HG03460 (cell line): ENCODE measurements around the gene GLDN.

Experiments used
- ATAC-seq: cut with Tn5 transposase; IDR thresholded peaks from one replicate; pipeline ENCODE4 v1.9.1; 2021; ENCODE audit not compliant: unreplicated experiment

Gene GLDN

DNA sequence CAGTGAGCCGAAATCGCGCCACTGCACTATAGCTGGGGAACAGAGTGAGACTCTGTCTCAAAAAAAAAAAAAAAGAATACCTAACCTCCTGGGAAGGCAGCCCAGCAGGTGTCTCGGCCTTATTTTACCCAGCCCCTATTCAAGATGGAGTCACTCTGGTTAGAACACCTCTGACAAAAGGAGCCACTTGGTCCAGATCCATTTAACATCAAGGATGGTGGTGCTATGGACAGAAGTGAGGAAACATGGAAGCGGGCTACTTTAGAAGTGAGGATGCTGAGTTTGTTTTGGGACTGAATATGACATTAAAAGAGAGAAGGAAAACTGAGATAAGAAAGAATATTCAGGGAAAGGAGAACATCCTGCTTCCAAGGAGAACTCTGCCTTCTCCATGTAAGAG lies 14.7 kb downstream of the GLDN start:
- no peak for ATAC-seq

DNA sequence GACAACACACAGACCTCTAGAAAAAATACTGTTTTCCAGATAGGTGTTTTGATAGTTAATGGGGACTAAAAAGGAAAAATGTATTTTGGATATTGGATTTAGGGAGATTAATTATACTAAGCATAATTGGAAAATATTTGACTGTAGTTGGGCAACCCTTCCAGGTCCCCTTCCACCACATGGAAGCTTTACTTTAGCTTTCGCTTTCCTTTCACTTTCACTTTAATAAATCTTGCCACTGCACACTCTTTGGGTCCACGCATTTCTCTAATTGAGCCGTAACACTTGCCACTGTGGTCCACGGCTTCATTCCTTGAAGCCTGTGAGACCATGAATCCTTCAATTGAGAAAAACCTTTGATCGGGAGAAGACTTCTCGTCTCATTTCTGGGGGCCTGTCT lies 15.5 kb downstream of the GLDN start:
- no peak for ATAC-seq

DNA sequence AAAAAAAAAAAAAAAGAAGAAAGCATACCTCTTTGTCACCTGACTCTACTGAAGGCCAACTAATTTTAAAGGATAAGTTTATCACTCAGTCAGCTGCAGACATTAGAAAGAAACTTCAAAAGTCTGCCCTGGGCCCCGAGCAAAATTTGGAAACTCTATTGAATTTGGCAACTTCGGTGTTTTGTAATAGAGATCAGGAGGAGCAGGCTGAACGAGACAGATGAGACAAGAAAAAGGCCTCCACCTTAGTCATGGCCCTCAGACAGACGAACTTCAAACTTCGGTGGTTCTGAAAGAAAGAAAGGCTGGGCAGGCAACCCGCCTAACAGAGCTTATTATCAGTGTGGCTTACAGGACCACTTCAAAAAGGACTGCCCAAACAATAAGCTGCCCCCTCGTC lies 18.5 kb downstream of the GLDN start:
- no peak for ATAC-seq

DNA sequence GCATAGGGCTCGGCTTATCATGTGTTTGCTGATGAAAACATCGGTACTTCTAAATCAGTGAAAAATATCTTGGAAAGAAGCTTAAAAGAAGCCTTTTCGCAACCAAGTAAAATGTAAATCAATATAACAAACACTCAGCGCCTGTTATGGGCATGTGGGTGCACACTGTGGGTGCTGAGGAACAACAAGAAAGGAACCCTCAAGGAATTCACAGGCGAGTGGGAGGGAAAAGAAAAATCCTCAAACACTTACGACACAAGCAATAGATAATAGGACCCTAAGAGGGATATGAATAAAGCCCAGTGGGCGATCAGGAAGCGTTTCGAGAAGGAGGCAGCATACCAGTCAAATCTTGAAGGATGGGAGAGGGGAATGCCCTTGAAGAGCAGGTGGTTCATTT lies 21.9 kb downstream of the GLDN start:
- ATAC-seq = no peak

DNA sequence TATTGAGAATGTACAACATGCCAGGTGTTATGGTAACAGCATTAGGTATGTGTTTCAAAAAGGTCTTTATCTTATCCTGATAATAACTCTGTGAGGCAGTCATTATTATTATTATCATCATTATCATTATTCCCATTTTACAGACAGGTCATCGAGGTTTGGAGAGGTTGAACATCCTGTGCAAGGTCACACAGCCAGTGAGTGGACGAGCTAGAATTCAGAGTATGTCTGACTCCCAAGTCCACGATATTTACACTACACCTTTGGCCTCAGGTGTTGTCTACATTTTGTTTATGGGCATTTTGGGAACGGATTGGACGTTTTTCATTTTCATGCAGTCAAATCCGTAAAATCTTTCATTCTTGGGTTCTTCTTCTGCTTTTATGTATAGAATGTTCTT lies 24.0 kb downstream of the GLDN start:
- ATAC-seq = no peak

DNA sequence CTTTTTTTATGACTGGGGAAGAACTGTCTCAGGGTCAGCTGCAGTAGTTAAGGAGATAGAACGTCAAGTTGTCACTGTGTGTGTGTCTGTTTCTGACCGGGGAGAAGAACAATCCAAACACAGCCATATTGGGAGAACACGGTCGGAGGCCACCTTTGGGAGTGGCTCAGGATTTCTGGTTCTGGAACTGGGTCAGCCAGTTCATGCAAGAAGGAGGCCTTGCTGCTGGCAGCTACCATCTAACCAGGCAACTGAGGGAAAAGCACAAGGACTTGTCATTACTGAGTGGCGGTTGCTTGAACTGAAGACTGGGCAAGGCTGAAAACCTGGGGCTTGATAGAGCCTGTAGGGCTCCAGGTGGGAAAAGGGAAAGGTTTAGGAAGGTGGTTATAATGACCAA lies 24.6 kb downstream of the GLDN start:
- no peak for ATAC-seq

DNA sequence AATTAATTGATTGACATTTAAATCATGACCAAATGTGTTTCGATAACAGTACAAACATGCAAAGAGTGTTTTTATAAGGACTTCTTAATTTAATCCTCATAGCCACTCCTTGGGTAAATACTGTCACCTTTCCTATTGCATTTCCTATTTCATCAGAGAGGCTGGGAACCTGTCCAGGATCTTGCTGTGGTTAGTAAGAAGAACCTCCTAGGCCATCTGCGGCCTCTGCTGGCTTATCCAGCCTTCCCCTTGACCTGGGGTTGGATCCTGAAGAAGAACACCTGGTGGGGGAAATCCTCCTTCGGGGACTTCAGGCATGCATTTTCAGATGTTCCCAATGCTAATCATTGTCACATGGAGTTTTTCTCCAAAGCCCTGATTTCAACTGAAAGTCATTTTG lies 25.5 kb downstream of the GLDN start:
- ATAC-seq = no peak

DNA sequence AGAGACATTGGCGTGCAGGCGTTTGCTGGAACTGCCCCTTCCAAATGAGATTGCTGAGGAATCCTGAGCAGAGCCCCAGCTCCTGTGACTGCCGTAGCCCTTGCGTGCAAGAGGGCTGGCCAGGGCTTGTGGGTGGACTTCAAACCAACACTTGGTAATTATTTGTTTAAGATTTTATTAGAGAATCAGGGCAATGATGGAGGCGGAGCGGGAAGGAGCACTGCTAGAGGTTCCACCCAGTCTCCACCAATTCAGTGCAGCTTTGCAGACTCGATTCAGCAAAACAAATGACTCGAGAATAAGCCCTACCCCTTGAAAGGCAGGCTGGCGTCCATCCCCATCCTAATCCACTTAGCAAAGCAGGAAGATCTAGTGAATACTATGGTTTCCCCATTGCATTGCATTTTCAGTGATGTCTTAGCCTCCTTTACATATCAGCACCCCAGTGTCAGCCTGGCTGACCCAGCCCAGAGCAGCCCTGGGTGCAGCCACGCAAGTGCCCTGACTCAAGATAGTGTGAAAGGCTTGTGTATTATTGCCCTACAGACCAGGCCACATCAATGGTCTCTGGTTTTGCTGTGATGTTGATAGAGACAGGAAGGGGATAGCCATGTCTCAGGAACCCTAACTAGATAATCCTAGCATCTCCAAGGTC lies 26.0 kb downstream of the GLDN start:
- no peak for ATAC-seq

DNA sequence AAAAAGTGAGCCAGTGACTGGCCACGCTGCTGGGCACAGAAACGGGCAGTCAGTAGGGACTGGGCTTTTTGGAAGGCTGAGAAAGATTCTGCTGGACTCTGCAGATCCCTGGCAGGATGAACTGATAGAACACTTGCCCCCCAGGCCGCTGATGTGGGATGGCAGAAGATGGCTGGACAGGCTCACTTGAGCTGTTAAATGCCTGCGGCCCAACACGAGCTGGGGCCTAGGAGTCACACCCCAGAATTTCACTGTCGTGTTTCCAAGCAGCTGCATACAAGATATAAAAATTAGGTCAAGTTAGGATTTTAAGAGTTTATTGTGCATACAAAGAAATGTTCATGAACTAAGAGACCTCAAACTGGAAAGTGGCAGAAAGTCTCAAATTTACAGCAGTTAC lies 26.9 kb downstream of the GLDN start:
- ATAC-seq = no peak

DNA sequence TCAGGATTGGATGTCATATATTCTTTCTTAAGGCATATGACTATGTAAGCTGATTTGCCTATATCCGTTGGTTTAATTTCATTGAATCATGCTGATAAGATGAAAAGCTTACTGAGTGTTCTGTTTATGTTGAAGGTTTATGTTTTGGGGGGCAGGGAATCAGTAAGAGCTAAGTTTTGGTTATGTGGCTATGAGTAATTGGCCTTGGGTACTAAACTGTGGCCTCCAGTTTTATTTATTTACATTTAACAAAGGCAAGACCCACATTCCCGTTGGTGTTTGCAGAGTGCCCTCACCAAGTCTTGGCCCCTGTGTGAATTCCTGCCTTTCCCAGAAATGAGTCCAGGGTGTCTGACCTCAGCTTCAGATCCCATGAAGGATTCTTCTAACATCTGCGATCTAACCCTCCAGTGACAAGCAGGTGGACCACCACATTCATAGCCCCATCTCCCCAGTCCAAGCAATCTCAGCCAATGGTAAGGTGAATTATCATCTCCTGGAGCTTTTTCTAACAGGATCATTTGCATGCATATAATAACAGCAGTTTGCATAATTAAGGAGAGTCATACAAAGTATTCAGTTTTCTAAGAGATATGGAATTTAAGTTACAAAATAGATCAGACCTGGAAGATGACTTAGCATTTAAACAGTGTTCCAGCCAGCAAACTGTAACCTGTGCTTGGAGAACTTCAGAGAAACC lies 27.4 kb downstream of the GLDN start:
- ATAC-seq = no peak

DNA sequence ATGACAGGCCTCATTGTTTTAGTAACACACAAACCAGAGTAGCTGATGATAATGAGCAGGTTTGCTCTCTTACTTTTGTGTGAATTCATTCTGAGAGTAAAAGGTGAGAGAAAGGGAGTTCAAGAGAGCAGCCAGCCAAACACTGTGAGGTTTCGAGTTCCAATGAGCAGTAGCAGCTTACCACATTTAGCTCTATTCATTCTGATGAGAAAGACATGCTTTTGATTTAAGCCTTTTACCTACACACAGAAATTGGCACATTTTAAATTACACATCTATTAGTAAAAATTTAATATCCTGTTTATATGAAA lies 28.0 kb downstream of the GLDN start:
- no peak for ATAC-seq

DNA sequence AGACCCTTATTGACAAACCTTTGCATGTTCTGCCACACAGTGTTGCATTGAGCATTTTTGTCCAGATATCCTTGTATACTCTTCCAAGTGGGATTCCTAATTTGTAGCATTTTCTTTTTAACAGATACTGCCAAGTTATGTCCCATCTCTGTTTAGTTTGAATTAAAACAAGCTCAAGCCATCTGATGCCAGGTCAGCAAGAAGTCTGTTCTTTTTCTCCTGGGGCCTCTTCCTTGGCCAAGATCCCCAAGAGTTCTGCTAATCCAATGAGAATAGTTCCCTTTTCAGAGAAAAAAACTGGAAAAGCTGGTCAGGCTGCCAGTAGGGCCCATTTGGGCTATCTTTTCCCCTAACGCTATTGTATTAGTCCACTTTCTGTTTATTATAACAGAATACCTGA lies 29.8 kb downstream of the GLDN start:
- no peak for ATAC-seq

DNA sequence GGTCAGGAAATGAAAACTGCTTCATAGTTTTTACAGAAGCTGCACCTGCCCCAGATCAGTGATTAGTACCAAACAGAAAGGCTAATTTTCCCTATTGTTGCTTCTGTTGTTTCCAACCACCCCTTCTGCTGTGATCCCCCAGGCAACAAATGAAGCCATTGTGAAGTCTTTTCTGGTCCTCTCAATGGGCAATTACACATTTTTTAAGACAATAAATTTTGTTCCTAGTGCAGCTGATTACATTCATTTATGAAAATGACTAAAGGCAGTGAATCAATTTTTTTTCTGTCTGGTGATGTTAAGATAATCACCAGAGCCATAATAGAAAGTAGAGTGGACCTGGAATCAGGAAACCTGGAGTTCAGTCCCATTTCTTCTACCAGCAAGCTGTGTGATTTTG lies 32.7 kb downstream of the GLDN start:
- ATAC-seq = no peak

DNA sequence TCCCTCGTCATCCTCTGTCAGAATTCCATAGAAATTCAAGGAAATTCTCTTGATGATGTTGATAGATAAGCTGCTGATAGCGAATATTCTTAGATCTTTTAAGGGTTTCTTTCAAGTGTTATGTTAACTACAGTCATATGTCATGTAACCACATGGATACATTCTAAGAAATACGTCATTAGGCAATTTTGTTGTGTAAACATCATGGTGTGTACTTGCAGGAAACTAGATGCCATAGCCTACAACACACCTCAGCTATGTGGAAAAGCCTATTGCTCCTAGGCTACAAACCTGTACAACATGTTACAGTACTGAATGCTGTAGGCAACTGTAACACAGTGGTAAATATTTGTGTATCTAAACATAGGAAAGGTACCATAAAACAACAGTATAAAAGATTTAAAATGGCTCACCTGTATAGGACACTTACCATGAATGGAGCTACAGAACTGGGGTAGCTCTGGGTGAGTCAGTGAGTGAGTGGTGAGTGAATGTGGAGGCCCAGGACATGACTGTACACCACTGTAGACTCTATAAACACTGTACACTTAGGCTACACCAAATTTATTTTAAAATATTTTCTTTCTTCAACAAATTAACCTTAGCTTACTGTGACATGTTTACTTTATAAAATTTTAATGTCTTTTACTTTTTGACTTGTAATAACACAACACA lies 34.6 kb downstream of the GLDN start:
- no peak for ATAC-seq

DNA sequence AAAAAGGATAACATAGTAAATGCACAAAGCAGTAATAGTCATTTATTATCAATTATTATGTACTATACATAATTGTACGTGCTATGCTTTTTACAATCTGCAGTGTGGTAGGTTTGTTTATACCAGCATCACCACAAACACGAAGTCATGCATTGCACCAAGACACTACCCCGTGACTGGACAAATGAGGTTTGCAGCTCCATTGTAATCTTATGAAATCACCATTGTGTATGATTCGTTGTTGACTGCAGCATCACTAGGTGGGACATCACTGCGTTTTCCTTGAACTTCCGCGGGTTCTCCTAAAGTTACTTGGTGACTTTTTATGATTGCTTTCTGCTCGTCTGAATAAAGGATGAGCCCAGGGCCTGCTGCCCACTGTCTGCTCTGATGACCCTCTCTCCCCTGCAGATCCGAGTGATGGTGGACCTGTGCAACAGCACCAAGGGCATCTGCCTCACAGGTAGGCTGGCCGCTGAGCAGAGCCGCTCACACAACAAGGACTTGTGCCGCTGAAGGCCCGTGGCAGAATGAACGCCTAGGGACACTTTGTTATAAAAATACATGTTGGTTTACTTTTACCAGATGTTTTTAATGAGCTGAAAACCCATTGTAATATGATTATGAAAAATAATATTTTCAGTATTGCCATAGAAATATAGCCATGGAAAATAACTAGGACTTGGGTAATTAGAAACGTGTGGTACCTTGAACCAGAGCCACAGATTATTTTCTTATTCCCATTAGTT lies 35.8 kb downstream of the GLDN start:
- ATAC-seq = no peak

DNA sequence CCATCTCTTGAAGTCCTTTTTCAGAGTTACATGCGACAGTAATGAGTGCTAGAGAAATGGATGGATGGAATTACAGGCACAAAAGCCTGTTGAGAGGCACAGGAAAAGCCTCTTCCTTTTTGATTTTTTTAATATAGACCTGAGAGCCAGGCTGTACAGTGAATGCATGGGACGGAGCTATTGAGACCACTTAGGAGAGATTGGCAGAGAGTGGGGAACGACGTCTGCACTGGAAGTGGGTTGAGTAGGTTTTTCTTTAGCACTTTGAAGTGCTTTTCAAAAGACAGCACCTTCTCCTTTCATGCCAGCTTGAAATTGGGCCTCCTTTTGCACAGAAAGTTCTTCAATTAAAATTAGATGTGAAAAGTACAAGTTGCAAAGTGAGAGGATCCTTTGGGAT lies 37.0 kb downstream of the GLDN start:
- ATAC-seq = no peak

DNA sequence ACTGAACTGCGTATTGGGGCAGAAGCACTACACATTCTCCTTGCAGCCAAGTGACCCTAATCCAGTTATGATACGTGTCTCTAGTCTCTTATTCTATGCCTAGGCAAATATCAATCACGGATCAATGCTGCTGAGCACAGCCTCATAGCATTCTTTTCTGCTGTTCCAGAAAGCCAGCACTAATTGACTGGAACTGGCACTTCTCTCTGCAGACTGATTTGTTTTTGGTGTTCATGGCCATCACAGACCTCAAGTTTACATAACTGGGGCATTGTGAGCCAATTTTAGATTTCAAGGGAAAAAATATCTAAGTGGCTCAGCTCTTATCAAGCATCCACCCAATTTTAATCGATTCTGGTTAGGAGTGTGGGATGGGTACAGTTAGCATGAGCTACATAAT lies 37.9 kb downstream of the GLDN start:
- ATAC-seq = no peak

DNA sequence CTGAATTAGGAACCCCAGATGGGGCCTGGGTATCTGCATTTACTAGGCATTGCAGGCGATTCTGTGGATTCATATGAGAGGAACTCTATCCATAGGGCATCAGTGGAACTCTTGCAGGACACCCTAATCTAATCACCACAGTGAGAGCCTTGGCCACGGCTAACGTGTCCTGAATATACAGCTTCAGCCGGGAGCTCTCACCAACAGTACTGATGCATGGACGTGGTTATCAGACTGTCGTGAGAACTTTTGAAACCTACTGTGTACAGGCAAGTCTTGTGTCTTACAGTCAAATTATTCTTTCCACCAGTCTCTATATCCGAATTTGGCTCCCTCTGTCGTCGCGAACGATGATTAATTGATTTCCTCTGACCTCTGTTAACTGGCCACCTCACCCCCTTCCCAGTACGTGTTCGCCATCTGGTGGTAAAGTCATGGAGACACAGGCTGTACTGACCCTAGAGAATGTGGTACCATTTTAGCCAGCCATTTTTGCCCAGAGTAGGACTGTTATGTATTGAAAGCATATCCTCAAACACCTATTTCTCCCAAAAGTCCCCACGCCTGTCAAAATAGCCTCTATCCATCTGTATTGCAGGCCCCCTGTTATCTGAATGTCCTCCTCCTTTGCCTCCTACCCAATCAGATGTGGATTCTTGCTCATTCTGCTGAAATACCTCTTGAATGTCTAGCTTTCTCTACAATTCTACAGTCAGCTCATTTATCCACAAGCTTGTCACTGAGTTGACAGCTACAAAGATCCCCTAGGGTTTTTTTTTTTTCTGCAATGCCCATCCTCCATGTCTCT lies 39.7 kb downstream of the GLDN start:
- peak; percentile 68 for ATAC-seq

DNA sequence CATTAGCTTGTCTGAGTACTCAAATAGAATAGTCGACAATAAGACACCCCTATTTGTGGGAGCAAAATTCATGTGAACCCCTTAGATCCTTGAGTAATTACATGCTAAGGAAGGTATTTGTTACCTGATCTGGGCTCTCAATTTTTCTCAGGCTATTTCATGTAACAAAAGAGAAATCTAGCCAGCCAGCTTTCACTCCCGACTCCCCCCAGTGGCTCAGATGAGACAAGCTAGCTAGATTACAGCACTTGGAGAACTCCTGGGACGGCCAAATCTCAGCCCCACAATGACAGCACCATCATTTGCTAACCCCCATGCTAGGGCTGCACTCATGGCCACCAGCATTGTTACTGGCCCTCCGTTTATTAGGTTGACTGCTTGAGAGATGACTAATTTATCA lies 41.3 kb downstream of the GLDN start:
- ATAC-seq = no peak

DNA sequence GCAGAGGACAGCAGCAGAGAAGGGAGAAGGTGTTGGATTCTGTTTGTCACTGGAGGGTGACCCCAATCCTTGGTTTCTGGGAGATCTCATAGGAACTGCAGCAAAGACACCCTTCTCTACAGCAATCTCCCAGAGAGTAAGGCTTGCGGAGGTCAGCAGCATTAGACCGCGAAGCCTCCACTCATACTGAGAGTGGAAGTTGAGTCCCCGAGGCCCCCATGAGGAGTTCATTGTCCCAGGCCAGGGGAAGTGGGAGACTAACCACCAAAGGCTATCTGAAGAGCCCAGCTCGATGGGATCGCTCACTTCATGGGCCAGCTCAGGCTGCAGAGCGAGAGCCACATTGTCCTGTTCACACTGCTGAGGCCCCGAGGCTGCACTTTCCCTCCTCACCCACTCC lies 44.6 kb downstream of the GLDN start:
- ATAC-seq = no peak

DNA sequence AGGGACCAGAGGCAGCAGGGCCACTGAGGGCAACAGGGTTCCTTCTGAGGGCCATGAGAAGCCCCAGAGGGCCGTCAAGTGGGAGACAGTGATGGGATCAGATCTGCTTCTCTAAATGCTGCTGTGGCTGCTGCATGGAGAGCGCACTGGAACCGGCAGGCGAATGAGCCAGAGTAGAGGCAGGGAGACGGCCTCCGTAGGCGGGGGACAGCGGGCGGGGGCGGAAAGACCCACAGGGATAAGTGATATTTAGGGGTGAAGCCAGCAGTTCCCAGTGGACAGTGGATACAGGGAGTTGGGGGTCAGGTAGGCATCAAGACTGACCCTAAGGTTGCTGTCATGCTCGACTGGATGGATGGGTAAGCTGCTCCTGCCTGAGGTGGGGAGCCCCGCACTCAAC lies 45.0 kb downstream of the GLDN start:
- ATAC-seq = no peak
